H1 (cell line): Measurements from ENCODE around the gene LRFN3. TPM values are rescaled to one million over a fixed set of nuclear protein-coding genes. Genes with fewer than 3 reads are reported as not detected.

Experiments used
- EZH2 ChIP-seq: fragments of 200-600 bp; sonication (generic); IDR thresholded peaks from 2 replicates; pipeline ENCODE4 v1.7.1; 2012; ENCODE audit warnings: low read depth, mild to moderate bottlenecking, moderate library complexity, low read length, inconsistent platforms; ENCODE audit not compliant: severe bottlenecking
- polyA plus RNA-seq, 7 experiments: library from polyadenylated mRNA; depleted of rRNA in 3 of 7; stranded (reverse) in 5 of 7; unstranded in 2 of 7; fragments of >200 nt in 5 of 7; fragments of 200-250 nt in 2 of 7; gene quantifications; 1 replicate in 5 of 7; 2 replicates in 1 of 7; 4 replicates in 1 of 7; pipeline versions ENCODE4 v1.2.1 to v1.2.3, GENCODE V29; 2011 to 2013; ENCODE audit warnings: missing spikeins in 2 of 7, mixed read lengths in 2 of 7
- total RNA-seq: library from RNA; stranded (reverse); fragmentation: NEBNext Ultra II Directional; extraction: Animal tissue kit (Norgen Biotek cat#: 25700); gene quantifications from 2 replicates; pipeline ENCODE4 v1.2.1, GENCODE V29; 2021

The LRFN3 gene
- total and polyA plus RNA-seq, 2 of the 8 experiments (the other 6 are each of a cell fraction or from before 2014, with no cell fraction given): 4.6 to 16.8 TPM

GRCh38 chr19:35946203-35946602 is 10.0 kb downstream of the LRFN3 start (continued):
- TF ChIP-seq EZH2: no peak
- TF ChIP-seq, all 59 proteins: peak for 0
